HEK293 (cell line): ENCODE data around the gene TCF15.

Experiments
- CTCF ChIP-seq: fragments of 450-650 bp; formaldehyde crosslinking; IDR thresholded peaks from 2 replicates; pipeline ENCODE4 v1.5.1; 2016; ENCODE audit warnings: missing biosample characterization, missing genetic modification characterization
- SALL2 ChIP-seq: fragments of 450-650 bp; formaldehyde crosslinking; IDR thresholded peaks from 2 replicates; pipeline ENCODE4 v1.5.0; 2017; ENCODE audit warnings: missing biosample characterization, mild to moderate bottlenecking, missing genetic modification characterization, borderline replicate concordance
- SP7 ChIP-seq: fragments of 450-650 bp; formaldehyde crosslinking; IDR thresholded peaks from 2 replicates; pipeline ENCODE4 v1.5.1; 2016; ENCODE audit warnings: missing biosample characterization, missing genetic modification characterization
- YY1 ChIP-seq: fragments of 450-650 bp; formaldehyde crosslinking; IDR thresholded peaks from 2 replicates; pipeline ENCODE4 v1.5.1; 2018; ENCODE audit warnings: missing biosample characterization, missing genetic modification characterization
- YY2 ChIP-seq: fragments of 450-650 bp; formaldehyde crosslinking; IDR thresholded peaks from 2 replicates; pipeline ENCODE4 v1.5.1; 2016; ENCODE audit warnings: missing biosample characterization, missing genetic modification characterization
- ZNF239 ChIP-seq: fragments of 450-650 bp; formaldehyde crosslinking; IDR thresholded peaks from 2 replicates; pipeline ENCODE4 v1.5.1; 2016; ENCODE audit warnings: missing biosample characterization, missing genetic modification characterization
- ZNF341 ChIP-seq: fragments of 450-650 bp; formaldehyde crosslinking; IDR thresholded peaks from 2 replicates; pipeline ENCODE4; 2016; ENCODE audit warnings: low read depth, missing biosample characterization, missing genetic modification characterization

GRCh38 chr20:562232-562897, 47.7 kb downstream of the TCF15 start:
- TF ChIP-seq YY1 (tag by site-specific recombination) (no peak), SALL2 (tag by site-specific recombination) (no peak), SP7 (tag by site-specific recombination) (no peak), ZNF341 (tag by site-specific recombination) (no peak), CTCF (tag by site-specific recombination) (no peak), ZNF239 (no peak), YY2 (tag by site-specific recombination) (no peak)
